IPS-18a (cell line): Measurements from ENCODE around the gene RARRES1.

Experiments used
- H3K27ac ChIP-seq: one replicate; pipeline ENCODE4 v1.5.1; 2013; ENCODE audit warnings: low read length
- H3K27me3 ChIP-seq: one replicate; pipeline ENCODE4 v1.6.1; 2013; ENCODE audit warnings: mild to moderate bottlenecking, low read length; ENCODE audit not compliant: control insufficient read depth, insufficient read depth
- H3K36me3 ChIP-seq: one replicate; pipeline ENCODE4 v1.6.1; 2013; ENCODE audit warnings: low read depth, low read length; ENCODE audit not compliant: control insufficient read depth
- H3K4me1 ChIP-seq: one replicate; pipeline ENCODE4 v1.6.1; 2013; ENCODE audit warnings: low read depth, low read length; ENCODE audit not compliant: control insufficient read depth
- H3K4me3 ChIP-seq: one replicate; pipeline ENCODE4 v1.5.1; 2013; ENCODE audit warnings: low read length
- H3K9ac ChIP-seq: one replicate; pipeline ENCODE4 v1.6.1; 2013; ENCODE audit warnings: mild to moderate bottlenecking, low read length, moderate library complexity
- H3K9me3 ChIP-seq: one replicate; pipeline ENCODE4 v1.6.1; 2013; ENCODE audit warnings: low read depth, low read length; ENCODE audit not compliant: control insufficient read depth

The RARRES1 gene

DNA sequence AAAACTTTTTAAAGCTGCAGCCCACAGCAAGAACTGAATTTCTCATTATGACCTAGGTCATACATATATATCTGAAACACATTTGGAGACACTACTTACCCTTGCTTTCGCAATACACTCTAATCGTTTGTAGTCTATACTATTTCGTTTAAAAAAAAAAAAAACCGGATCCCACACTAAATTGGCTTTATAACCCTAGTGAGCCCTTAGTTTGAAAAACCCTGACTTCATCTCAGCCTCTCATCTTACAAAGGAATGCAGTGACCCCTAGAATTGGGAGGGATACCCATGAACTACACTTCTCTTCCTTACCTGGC lies 4.2 kb downstream of the RARRES1 start:
- Histone ChIP-seq H3K9ac (no peak overlapping the region), H3K36me3 (no peaks in the 10 kb centered on the region), H3K9me3 (no peaks in the 10 kb centered on the region), H3K4me1 (no peaks in the 10 kb centered on the region), H3K4me3 (no peak overlapping the region), H3K27ac (no peak overlapping the region), H3K27me3 (peaks cover 18% of the 10 kb centered on the region)

DNA sequence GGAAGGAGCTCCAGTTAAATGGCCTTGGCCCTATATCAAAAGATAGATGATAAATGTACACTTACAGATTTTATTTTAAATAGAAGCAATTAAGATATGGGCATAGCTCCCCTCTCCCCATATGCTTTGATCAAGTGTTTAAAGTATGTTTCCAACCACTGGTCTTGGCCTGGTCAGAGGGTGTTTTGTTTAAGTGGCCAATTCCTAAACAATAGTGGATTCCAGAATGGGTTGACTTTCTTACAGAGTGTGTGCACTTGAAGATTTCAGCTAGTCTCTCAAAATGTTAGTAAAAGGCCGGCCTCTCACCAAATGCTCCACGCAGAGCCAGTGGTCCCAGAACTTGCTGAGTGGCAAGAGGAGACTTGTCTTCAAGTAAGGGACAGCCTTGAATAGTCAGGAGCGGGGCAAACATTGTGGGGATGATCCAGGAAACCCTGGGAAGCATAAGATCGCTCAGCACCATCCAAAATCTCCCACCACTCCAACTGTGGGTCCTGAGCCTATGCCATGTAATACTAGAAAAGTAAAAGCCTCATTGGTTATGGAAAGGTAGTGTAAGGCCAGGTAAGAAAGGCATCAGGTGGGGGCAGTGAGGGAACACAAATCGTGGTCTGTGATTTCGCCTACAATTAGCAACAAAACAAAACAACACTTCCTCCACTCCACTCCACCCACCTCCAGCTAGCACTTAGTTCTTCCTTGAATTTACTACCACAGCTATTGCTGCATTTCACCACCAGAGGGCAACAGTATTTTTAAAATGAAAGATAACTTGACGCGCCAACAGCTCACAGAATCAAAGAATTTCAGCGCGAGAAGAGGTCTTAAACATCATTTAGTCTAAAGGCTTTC lies 4.8 kb downstream of the RARRES1 start:
- H3K4me1 ChIP-seq: no peaks in the 10 kb centered on the region
- H3K27me3 ChIP-seq: peaks cover 13% of the 10 kb centered on the region
- no peak overlapping the region for H3K27ac ChIP-seq
- H3K4me3 ChIP-seq: no peak overlapping the region
- H3K9me3 ChIP-seq: no peaks in the 10 kb centered on the region
- no peak overlapping the region for H3K9ac ChIP-seq
- H3K36me3 ChIP-seq: no peaks in the 10 kb centered on the region

DNA sequence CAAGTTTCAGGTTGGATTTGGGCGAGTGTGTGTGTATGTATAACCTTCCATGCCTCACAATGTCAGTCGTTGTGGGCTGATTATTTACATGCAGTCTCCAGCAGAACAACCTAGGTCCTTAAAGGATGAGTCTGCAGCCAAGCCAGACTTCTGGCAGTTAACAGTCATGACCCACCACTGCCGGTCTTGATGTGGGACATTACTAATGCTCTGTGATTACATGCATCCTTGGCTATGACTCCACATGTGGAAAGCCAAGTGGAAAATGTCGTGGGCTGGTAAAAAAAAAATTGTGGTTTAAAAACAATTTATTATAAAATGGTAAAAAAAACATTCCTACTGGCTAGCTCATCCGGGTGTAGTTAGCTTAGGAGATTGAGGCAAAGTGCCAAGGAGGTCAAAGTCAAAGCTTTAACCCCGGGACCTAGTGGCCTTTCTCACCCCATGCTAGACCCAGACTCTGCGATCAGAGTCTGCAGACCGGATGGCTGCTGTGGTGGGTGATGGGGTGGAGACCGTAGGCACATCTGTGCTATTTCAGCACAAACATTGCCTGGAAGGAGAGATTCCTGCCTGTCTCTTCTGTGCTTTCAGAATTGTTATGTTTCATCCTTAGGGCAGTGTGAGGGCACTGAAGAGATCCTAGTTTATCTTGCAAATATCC lies 6.8 kb downstream of the RARRES1 start:
- no peaks in the 10 kb centered on the region for H3K27me3 ChIP-seq
- H3K36me3 ChIP-seq: no peaks in the 10 kb centered on the region
- no peaks in the 10 kb centered on the region for H3K9me3 ChIP-seq
- H3K4me3 ChIP-seq: no peak overlapping the region
- H3K9ac ChIP-seq: no peak overlapping the region
- no peak overlapping the region for H3K27ac ChIP-seq
- H3K4me1 ChIP-seq: no peaks in the 10 kb centered on the region

DNA sequence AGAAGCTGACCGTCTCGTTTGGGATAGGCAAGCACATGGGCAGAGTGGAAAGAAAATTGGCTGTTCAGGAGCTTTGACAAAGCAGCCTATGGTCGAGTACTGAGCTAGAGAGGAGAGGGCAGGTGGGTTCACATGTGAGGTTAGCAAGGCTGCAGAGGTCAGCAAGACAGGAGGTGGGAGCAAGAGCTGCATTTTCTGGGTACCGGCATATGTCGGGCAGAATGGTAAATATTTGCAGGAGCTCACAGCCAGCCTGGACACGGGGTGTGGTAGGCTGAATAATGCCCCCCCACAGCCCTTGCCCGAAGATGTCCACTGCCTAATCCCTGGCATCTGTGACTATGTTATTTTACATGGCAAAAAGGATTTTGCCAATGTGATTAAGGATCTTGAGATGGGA lies 8.3 kb downstream of the RARRES1 start:
- Histone ChIP-seq H3K9me3 (no peaks in the 10 kb centered on the region), H3K27me3 (no peaks in the 10 kb centered on the region), H3K36me3 (no peaks in the 10 kb centered on the region), H3K27ac (no peak overlapping the region), H3K4me1 (no peaks in the 10 kb centered on the region), H3K9ac (no peak overlapping the region), H3K4me3 (no peak overlapping the region)

DNA sequence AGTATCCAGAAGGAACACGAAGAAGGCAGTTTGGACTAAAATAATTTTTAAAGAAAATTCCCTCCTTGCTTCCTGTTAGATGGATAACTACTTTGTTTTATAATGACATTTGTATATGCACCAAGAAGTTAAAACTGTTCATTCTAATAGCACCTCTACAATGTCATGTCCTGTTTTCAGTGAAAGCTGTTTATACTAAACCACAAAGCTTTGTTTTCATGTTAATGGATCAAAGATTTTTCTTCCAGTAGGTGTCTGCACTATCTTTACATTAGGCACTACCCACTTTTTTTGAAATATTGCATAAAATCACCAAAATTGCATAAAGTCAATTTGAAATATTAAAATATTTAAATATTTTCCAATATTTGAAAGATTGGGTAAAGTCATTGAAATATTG lies 10.1 kb downstream of the RARRES1 start:
- Histone ChIP-seq H3K27ac (no peak overlapping the region), H3K27me3 (no peaks in the 10 kb centered on the region), H3K9ac (no peak overlapping the region), H3K4me3 (no peak overlapping the region), H3K9me3 (no peaks in the 10 kb centered on the region), H3K4me1 (no peaks in the 10 kb centered on the region), H3K36me3 (no peaks in the 10 kb centered on the region)

DNA sequence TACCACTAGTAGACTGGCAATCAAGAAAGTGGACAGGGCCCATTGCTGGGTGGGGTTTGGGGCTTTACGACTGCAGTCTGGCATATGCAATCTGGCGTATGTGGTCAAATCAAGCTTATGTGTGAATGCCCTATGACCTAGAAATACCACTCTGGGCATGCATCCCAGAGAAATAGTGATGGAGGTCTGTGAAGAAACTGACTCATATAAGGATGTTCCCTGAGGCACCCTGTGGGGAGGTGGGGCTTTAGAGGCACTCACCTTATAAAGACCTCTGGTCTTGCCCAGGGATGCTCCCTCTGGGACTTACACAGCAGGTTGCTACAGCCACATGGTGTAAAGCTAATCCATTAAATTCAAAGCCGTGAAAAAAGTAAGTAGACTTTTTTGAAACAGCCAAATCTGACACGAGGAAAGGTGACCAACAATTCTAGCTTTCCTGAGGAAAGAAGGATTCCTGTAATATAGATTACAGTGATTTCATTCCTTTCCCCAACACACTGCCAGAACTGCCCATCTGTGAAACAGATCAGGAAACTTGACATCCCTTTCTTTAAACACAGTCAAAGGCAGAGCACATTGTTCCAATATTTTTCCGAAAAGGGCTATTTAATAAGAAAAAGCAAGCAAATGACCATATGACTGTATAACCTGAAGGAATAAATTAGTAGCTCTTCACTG lies 13.6 kb downstream of the RARRES1 start:
- H3K27ac ChIP-seq: no peak overlapping the region
- no peaks in the 10 kb centered on the region for H3K9me3 ChIP-seq
- no peaks in the 10 kb centered on the region for H3K4me1 ChIP-seq
- H3K4me3 ChIP-seq: no peak overlapping the region
- no peak overlapping the region for H3K9ac ChIP-seq
- no peaks in the 10 kb centered on the region for H3K36me3 ChIP-seq
- H3K27me3 ChIP-seq: no peaks in the 10 kb centered on the region

DNA sequence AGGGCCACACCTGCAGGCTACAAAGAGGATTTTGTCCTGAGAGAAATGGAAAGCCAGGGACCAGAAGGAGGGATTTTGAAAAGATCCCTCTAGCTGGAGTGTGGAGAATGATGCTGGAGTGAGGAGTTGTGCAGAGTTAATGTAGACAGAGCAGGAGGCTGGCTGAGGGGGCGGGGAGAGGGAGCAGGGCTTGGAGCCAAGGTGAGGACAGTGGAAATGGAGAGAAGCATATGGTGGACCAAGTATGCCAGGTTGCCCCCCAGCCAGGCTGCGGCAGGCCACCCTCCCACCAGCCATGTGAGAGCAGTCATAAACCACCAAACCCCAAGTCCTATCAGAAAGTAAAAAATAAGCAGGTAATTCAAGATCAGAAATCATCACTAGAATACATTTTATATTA lies 14.7 kb downstream of the RARRES1 start:
- no peaks in the 10 kb centered on the region for H3K9me3 ChIP-seq
- H3K36me3 ChIP-seq: no peaks in the 10 kb centered on the region
- H3K4me3 ChIP-seq: no peak overlapping the region
- no peak overlapping the region for H3K27ac ChIP-seq
- peaks cover 8% of the 10 kb centered on the region for H3K4me1 ChIP-seq
- no peak overlapping the region for H3K9ac ChIP-seq
- H3K27me3 ChIP-seq: no peaks in the 10 kb centered on the region

DNA sequence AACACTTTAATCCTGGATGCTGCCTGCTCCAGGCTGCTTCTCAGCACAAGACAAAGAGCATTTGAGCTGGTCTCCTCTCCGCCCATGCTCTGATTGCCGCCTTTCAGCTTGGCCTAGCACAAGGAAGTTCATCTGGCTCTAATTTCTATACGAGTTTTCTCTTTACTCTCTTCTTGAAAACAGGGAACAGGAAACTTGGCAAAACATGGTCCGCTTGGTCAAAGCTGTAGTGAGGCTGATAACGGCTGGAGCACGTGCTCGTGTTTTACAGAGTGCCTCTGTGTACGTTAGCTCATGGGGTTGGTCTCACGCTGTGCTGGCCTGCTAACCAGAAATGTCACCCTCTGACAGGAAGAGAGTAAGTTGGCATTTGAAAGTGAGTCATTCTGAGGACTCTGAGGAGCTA lies 19.2 kb downstream of the RARRES1 start:
- no peak overlapping the region for H3K9ac ChIP-seq
- H3K4me1 ChIP-seq: peaks cover 10% of the 10 kb centered on the region
- no peaks in the 10 kb centered on the region for H3K36me3 ChIP-seq
- H3K4me3 ChIP-seq: no peak overlapping the region
- no peaks in the 10 kb centered on the region for H3K9me3 ChIP-seq
- no peaks in the 10 kb centered on the region for H3K27me3 ChIP-seq
- no peak overlapping the region for H3K27ac ChIP-seq

DNA sequence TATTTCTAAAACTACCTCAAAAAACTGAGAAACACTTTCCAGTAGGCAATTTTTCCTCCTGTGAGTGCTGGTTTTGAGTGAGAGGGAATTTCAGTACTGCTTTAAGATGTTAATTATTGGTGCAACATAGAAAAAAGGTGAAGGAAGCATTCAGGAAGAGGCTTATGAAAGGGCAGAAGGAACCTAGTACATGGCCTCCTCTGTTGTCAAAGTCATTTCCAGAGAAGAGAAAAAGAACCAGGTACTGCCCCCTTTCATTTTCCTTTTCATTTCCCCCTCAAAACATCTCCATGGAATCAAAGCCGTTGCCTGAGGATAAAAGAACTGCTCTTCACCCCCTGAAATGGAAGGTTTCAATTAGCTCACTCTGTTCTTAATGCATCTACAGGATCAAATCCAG lies 19.8 kb downstream of the RARRES1 start:
- no peak overlapping the region for H3K4me3 ChIP-seq
- no peak overlapping the region for H3K27ac ChIP-seq
- H3K4me1 ChIP-seq: peaks cover 10% of the 10 kb centered on the region
- no peaks in the 10 kb centered on the region for H3K36me3 ChIP-seq
- no peak overlapping the region for H3K9ac ChIP-seq
- no peaks in the 10 kb centered on the region for H3K9me3 ChIP-seq
- no peaks in the 10 kb centered on the region for H3K27me3 ChIP-seq

DNA sequence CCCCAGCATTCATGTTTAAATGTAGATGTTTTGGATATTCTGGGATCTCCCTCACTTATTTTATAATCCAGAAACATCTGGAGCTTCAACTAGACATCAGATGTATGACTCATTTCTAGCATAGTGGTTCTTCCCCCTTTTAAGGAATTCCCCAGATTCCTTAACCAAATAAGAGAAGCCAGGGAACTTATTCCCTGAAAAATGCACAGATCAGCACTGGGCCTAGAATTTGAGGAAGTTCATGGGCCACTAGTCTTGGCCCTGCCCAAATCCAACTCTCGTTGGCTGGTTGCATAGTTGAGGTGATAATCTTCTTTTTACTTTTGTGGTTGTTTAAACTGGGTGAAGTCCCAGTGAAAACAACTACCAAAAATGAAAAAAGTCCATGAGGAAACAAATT lies 20.4 kb downstream of the RARRES1 start:
- Histone ChIP-seq H3K4me1 (peaks cover 10% of the 10 kb centered on the region), H3K27me3 (no peaks in the 10 kb centered on the region), H3K4me3 (no peak overlapping the region), H3K27ac (no peak overlapping the region), H3K9me3 (no peaks in the 10 kb centered on the region), H3K9ac (no peak overlapping the region), H3K36me3 (no peaks in the 10 kb centered on the region)

DNA sequence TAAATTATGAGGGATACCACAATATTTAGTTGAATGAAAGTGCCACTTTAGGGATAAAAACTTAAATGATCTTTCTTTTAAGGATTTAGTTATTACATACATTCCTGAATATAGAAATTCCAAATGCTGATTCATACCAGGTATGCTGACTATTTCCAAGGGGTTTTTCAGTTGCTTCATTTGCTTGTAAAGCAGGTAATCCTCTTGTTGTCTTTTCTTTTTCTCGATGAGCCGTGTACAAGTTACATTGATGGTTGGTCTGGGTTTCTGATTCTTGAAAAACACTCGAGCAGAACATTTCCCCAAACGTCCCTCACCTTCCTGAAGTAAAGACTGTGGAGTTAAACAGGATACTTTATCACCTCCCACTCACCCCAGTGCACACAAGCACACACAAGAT lies 21.7 kb downstream of the RARRES1 start:
- Histone ChIP-seq H3K9ac (no peak overlapping the region), H3K36me3 (no peaks in the 10 kb centered on the region), H3K4me3 (no peak overlapping the region), H3K27me3 (no peaks in the 10 kb centered on the region), H3K9me3 (no peaks in the 10 kb centered on the region), H3K4me1 (peaks cover 10% of the 10 kb centered on the region), H3K27ac (no peak overlapping the region)
